NCI-H1105 treated with DMSO at 0.1 percent for 48 hours (cell line): ENCODE data around the gene ANKRD44.
"Not testable (repeated sequence)": the region's sequence is repeated elsewhere in the genome, so short reads cannot be mapped to it uniquely, and the experiment has no call there.

ENCODE experiments used
- DNase-seq: peaks from one replicate; lab custom pipeline; 2025; lab: John Stamatoyannopoulos, UW

Gene ANKRD44

GRCh38 chr2:197030090-197030489, 280.5 kb downstream of the ANKRD44 start:
- DNase-seq, result no peak

GRCh38 chr2:197028633-197029032, 281.9 kb downstream of the ANKRD44 start:
- DNase-seq, result no peak

- no peak for DNase-seq
Measured at GRCh38 chr2:197028230-197028629, 282.4 kb downstream of the ANKRD44 start.

- DNase-seq, result no peak
Measured at GRCh38 chr2:197024206-197024605, 286.4 kb downstream of the ANKRD44 start.

- not testable (repeated sequence) for DNase-seq
Measured at GRCh38 chr2:197020921-197021320, 289.7 kb downstream of the ANKRD44 start.

- no peak for DNase-seq
Measured at GRCh38 chr2:197013098-197013497, 297.5 kb downstream of the ANKRD44 start.

- DNase-seq, result peak; percentile 73
Measured at GRCh38 chr2:197011801-197012641, 298.6 kb downstream of the ANKRD44 start.

- DNase-seq, result no peak
Measured at GRCh38 chr2:197011021-197011417, 299.6 kb downstream of the ANKRD44 start.

- no peak for DNase-seq
Measured at GRCh38 chr2:197010200-197011020, 300.2 kb downstream of the ANKRD44 start.

GRCh38 chr2:197008741-197009341, 301.7 kb downstream of the ANKRD44 start:
- DNase-seq, result not testable (repeated sequence)

- no peak for DNase-seq
Measured at GRCh38 chr2:197007716-197008628, 302.6 kb downstream of the ANKRD44 start.

- DNase-seq, result no peak
Measured at GRCh38 chr2:197001921-197002320, 308.7 kb downstream of the ANKRD44 start.

GRCh38 chr2:196995757-196996314, 314.7 kb downstream of the ANKRD44 start:
- no peak for DNase-seq

- DNase-seq, result no peak
Measured at GRCh38 chr2:196994764-196995163, 315.8 kb downstream of the ANKRD44 start.

GRCh38 chr2:196993617-196994016, 317.0 kb downstream of the ANKRD44 start:
- no peak for DNase-seq

- DNase-seq, result no peak
Measured at GRCh38 chr2:196992466-196992865, 318.1 kb downstream of the ANKRD44 start.

GRCh38 chr2:196990788-196991461, 319.7 kb downstream of the ANKRD44 start:
- peak; percentile 9 for DNase-seq

GRCh38 chr2:196990092-196990491, 320.5 kb downstream of the ANKRD44 start:
- DNase-seq, result no peak

GRCh38 chr2:196989496-196989895, 321.1 kb downstream of the ANKRD44 start:
- DNase-seq, result no peak

- DNase-seq, result no peak
Measured at GRCh38 chr2:196988639-196989038, 321.9 kb downstream of the ANKRD44 start.
